Measurements from ENCODE around the gene WDPCP. TPM values are rescaled to one million over a fixed set of nuclear protein-coding genes. Genes with fewer than 3 reads are reported as not detected.

The WDPCP gene
- total and polyA plus RNA-seq, 2 experiments from 2014 or later = 8.8 to 20.4 TPM

DNA sequence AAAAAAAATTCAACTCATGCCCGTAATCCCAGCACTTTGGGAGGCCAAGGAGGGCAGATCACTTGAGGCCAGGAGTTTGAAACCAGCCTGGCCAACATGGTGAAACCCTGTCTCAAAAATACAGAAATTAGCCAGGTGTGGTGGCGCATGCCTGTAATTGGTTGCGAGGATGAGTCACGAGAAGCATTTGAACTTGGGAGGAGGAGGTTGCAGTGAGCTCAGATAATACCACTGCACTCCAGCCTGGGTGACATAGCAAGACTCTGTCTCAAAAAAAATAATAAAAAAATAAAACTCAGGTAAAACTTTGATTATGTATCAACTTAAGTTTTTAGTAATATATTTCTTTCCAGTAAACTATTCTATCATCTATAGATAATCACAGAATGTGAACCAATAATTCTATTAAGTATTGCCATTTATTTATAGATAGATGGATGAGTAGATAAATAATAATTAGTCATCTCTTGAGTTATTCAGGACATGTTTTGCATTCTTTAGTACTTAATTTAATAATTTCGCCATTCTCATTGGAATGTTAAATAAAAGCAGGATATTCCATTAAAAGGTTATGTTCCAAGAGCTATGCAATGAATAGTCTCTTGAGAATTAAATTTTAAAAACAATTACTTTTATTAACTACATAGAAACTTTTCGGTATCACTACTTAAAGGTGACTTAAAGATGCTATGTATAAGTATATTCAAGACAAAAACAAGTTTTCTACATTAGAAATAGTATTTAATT, 48.7 kb downstream of the WDPCP start (continued):
- TF ChIP-seq, protein P1, sequence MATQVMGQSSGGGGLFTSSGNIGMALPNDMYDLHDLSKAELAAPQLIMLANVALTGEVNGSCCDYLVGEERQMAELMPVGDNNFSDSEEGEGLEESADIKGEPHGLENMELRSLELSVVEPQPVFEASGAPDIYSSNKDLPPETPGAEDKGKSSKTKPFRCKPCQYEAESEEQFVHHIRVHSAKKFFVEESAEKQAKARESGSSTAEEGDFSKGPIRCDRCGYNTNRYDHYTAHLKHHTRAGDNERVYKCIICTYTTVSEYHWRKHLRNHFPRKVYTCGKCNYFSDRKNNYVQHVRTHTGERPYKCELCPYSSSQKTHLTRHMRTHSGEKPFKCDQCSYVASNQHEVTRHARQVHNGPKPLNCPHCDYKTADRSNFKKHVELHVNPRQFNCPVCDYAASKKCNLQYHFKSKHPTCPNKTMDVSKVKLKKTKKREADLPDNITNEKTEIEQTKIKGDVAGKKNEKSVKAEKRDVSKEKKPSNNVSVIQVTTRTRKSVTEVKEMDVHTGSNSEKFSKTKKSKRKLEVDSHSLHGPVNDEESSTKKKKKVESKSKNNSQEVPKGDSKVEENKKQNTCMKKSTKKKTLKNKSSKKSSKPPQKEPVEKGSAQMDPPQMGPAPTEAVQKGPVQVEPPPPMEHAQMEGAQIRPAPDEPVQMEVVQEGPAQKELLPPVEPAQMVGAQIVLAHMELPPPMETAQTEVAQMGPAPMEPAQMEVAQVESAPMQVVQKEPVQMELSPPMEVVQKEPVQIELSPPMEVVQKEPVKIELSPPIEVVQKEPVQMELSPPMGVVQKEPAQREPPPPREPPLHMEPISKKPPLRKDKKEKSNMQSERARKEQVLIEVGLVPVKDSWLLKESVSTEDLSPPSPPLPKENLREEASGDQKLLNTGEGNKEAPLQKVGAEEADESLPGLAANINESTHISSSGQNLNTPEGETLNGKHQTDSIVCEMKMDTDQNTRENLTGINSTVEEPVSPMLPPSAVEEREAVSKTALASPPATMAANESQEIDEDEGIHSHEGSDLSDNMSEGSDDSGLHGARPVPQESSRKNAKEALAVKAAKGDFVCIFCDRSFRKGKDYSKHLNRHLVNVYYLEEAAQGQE (IDR thresholded peaks at IDR 0.05; ENCODE audit: unreplicated experiment) = no peak
- TF ChIP-seq NANOG (IDR thresholded peaks at IDR 0.05; ENCODE audit: borderline replicate concordance) = no peak
- TF ChIP-seq, protein P2, sequence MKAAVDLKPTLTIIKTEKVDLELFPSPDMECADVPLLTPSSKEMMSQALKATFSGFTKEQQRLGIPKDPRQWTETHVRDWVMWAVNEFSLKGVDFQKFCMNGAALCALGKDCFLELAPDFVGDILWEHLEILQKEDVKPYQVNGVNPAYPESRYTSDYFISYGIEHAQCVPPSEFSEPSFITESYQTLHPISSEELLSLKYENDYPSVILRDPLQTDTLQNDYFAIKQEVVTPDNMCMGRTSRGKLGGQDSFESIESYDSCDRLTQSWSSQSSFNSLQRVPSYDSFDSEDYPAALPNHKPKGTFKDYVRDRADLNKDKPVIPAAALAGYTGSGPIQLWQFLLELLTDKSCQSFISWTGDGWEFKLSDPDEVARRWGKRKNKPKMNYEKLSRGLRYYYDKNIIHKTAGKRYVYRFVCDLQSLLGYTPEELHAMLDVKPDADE (IDR thresholded peaks at IDR 0.05) = no peak
- TF ChIP-seq POLR2AphosphoS5 (IDR thresholded peaks at IDR 0.05; ENCODE audit: low read depth) = no peak

DNA sequence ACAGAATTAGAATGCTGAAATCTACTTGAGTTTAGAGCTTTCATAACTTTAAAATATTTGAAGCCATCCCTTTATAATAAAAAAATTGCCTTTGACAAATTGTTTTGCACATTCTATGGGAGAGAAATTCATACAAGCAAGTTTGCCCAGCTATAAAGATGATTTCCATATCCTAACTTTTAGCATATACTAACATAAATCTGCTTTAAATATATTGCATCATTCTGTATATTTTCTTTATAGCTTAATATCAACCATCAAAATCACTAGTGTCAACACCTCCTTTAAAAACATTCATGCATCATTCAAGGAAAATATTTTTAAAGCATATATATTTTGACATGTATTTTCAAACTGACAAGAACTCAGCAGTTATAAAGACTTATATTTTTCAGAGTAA, 49.9 kb downstream of the WDPCP start:
- ATAC-seq (no peak), DNase-seq (ENCODE audit: low spot score) (no peak)
- no peak overlapping the region for H3K4me3 Mint-ChIP-seq
- Histone ChIP-seq H3K27ac (ENCODE audit: low read depth) (no peak overlapping the region), H3K9me2 (ENCODE audit: insufficient read depth) (no peaks in the 10 kb centered on the region), H2AFZ (no peak overlapping the region), H3K4me2 (no peak overlapping the region), H3K4me3 (no peak overlapping the region), H4K20me1 (replicated peaks; ENCODE audit: insufficient read depth) (no peaks in the 10 kb centered on the region), H3K27me3 (ENCODE audit: insufficient read depth) (no peaks in the 10 kb centered on the region), H3K79me2 (replicated peaks; ENCODE audit: insufficient read depth) (no peaks in the 10 kb centered on the region), H3K4me1 (ENCODE audit: insufficient read depth) (no peaks in the 10 kb centered on the region), H3K36me3 (ENCODE audit: insufficient read depth) (no peaks in the 10 kb centered on the region), H3F3A (replicated peaks; ENCODE audit: low read depth) (no peaks in the 10 kb centered on the region)
- H3K9me3 Mint-ChIP-seq = peaks cover 21% of the 10 kb centered on the region
- peaks cover 7% of the 10 kb centered on the region for H3K27me3 Mint-ChIP-seq (ENCODE audit: insufficient read depth, low read depth, poor library complexity)
- no peak overlapping the region for H3K27ac Mint-ChIP-seq
- peaks cover 17% of the 10 kb centered on the region for H3K36me3 Mint-ChIP-seq (ENCODE audit: low read depth)
- no peaks in the 10 kb centered on the region for H3K4me1 Mint-ChIP-seq
- TF ChIP-seq STAT1 (IDR thresholded peaks at IDR 0.05; ENCODE audit: unreplicated experiment) = no peak
- no peak for TF ChIP-seq EZH2phosphoT487 (IDR thresholded peaks at IDR 0.05; ENCODE audit: unreplicated experiment)
- no peak for TF ChIP-seq POLR2AphosphoS5 (IDR thresholded peaks at IDR 0.05; ENCODE audit: low read depth)
- no peak for TF ChIP-seq CREB1 (CRISPR knock-in tag; IDR thresholded peaks at IDR 0.05; ENCODE audit: low read depth)
- no peak for TF ChIP-seq ZNF114 (CRISPR knock-in tag; IDR thresholded peaks at IDR 0.05)
- TF ChIP-seq JUNB (IDR thresholded peaks at IDR 0.05; ENCODE audit: unreplicated experiment) = no peak
- no peak for TF ChIP-seq ZNF331 (CRISPR knock-in tag; IDR thresholded peaks at IDR 0.05; ENCODE audit: low read depth)
- TF ChIP-seq, protein P1 (IDR thresholded peaks at IDR 0.05; ENCODE audit: unreplicated experiment) = no peak
- TF ChIP-seq EZH2 (IDR thresholded peaks at IDR 0.05; ENCODE audit: low read depth, unreplicated experiment) = no peak
